GM06990 (cell line): ENCODE measurements around the gene WDR81.

Experiments used
- DNase-seq: peaks from one replicate; pipeline ENCODE4 v3.0.0-alpha.2; 2011; ENCODE audit not compliant: insufficient read length; ENCODE audit errors: extremely low read depth
- H3K27me3 ChIP-seq: replicated peaks from 2 replicates; pipeline ENCODE4 v1.6.0; 2011; ENCODE audit warnings: low read length; ENCODE audit not compliant: control insufficient read depth, insufficient read depth
- H3K36me3 ChIP-seq: 2 replicates; pipeline ENCODE4 v1.5.1; 2011; ENCODE audit warnings: low read length; ENCODE audit not compliant: control insufficient read depth, insufficient read depth
- H3K4me3 ChIP-seq: replicated peaks from 2 replicates; pipeline ENCODE4 v1.5.1; 2011; ENCODE audit warnings: low read depth, mild to moderate bottlenecking, control low read depth, low read length
- TF ChIP-seq, protein P1 (sequence below): IDR thresholded peaks from 2 replicates; pipeline ENCODE4 v1.5.1; 2011; ENCODE audit warnings: low read length, control low read depth, mild to moderate bottlenecking, inconsistent platforms; ENCODE audit not compliant: insufficient read depth, poor library complexity, severe bottlenecking

Gene WDR81

DNA sequence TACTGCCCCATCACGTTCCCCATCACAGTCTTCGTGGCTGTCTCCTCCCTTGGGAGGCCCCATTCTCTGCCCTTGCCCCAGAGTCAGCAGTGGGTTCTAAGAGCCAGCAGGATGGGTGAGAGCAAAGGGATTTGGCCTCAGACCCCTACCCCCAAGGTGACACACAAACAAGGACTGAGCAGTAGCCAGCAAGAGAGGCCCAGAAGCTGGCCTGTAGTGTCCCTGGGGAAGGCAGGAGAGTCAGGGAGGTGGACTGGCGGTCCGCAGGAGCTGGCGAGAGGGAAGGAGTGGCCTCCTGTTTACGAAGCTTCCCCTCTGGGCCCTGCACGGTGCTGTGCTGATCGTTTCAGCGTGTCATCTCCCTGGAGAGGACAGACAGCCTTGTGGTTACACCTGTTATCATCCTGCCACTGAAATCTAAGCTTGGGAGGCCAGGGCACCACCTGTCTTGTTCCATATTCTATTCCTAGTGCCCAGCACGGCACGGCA, 8.4 kb downstream of the WDR81 start:
- DNase-seq, result no peak
- no peak overlapping the region for H3K4me3 ChIP-seq
- no peaks in the 10 kb centered on the region for H3K27me3 ChIP-seq
- TF ChIP-seq, protein P1, sequence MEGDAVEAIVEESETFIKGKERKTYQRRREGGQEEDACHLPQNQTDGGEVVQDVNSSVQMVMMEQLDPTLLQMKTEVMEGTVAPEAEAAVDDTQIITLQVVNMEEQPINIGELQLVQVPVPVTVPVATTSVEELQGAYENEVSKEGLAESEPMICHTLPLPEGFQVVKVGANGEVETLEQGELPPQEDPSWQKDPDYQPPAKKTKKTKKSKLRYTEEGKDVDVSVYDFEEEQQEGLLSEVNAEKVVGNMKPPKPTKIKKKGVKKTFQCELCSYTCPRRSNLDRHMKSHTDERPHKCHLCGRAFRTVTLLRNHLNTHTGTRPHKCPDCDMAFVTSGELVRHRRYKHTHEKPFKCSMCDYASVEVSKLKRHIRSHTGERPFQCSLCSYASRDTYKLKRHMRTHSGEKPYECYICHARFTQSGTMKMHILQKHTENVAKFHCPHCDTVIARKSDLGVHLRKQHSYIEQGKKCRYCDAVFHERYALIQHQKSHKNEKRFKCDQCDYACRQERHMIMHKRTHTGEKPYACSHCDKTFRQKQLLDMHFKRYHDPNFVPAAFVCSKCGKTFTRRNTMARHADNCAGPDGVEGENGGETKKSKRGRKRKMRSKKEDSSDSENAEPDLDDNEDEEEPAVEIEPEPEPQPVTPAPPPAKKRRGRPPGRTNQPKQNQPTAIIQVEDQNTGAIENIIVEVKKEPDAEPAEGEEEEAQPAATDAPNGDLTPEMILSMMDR, result no peak
- H3K36me3 ChIP-seq, result peaks cover 11% of the 10 kb centered on the region

DNA sequence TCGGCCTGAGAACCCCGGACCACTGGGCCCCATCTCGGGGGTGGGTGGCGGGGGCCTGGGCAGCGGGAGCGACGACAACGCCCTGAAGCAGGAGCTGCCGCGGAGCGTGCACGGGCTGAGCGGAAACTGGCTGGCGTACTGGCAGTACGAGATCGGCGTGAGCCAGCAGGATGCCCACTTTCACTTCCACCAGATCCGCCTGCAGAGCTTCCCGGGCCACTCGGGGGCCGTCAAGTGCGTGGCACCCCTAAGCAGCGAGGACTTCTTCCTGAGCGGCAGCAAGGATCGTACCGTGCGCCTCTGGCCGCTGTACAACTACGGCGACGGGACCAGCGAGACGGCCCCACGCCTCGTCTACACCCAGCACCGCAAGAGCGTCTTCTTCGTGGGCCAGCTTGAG, 9.3 kb downstream of the WDR81 start:
- Histone ChIP-seq H3K4me3 (no peak overlapping the region), H3K27me3 (no peaks in the 10 kb centered on the region), H3K36me3 (peaks cover 13% of the 10 kb centered on the region)
- no peak for DNase-seq
- TF ChIP-seq, protein P1, result no peak

DNA sequence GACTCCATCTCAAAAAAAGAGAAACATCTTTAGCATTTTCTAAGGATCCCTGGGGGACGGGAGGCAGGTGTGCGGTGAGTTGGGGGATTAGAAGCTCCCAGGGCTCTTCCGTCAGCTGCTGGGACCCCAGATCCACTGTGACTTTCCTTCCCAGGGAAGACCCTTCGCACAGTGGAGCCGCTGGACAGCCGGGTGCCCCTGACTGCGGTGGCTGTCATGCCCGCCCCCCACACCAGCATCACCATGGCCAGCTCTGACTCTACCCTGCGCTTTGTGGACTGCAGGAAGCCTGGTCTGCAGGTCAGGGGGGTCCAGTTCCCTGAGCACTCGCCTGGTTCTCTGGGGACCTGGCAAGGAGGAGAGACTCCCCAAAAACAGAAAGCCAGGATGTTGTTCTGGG, 10.9 kb downstream of the WDR81 start:
- no peaks in the 10 kb centered on the region for H3K27me3 ChIP-seq
- H3K36me3 ChIP-seq, result peaks cover 13% of the 10 kb centered on the region
- no peak overlapping the region for H3K4me3 ChIP-seq
- TF ChIP-seq, protein P1, result no peak
- DNase-seq, result no peak

DNA sequence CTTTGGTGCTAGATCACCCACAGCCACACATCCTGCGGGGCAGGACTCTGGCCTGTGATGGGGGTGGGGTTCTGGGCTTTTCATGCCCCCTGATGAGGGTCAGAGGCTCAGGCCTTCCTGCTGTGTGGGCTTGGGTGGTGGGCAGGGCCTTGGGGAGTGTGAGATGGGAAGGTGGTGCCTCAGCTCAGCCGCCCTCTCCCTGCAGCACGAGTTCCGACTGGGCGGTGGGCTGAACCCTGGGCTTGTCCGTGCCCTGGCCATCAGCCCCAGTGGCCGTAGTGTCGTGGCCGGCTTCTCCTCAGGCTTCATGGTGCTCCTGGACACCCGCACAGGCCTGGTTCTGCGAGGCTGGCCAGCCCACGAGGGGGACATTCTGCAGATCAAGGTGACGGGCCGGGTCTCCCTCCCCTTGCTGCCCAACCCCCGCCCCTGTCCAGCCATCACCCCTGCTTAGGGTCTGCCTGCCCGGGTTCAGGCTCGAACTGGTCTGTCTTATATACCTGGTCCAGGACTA, 11.4 kb downstream of the WDR81 start:
- TF ChIP-seq, protein P1, result no peak
- DNase-seq, result no peak
- H3K4me3 ChIP-seq, result no peak overlapping the region
- peaks cover 13% of the 10 kb centered on the region for H3K36me3 ChIP-seq
- H3K27me3 ChIP-seq, result no peaks in the 10 kb centered on the region

DNA sequence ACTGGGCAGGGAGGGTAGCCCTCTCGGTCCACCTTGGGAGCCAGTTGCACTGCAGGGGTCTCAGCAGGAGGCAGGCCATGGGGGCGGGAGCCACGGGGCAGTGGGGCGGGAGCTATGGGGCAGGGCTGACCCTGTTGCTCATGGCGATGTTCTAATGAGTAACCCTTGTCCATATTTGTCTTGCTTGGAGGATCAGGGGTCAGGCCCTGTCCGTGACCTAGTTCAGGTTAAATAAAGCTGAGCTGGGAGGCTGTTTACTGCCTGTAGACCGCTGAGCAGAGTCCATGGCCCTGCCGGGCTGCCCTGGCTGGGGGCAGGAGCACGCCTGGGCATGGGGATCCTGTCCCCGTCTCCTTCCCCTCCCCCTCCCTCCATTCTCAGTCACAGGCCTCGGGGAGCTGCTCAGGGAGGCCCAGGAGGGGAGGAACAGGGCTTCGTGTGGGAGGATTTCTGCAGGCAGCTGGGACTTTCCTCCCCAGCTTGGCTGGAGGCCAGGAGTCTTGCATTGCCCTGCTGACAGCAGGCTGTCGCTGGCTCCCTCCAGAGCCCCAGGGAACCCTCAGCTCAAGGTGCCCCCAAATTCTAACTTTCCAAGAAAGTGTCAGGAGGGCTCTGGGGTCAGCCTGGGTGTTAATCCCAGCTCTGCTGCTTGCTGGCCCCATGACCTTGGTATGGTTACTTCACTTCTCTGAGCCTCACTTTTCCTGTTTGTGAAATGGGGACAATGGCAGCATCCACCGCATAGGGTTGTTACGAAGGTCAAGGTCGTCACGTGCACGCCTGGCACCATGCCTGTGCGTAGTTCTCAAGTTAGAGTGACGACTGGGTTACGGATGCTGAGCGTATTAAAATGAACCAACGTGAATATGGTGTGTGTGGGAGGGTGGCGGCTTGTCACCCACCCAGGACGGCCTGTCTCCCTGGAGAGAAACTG, 12.1 kb downstream of the WDR81 start:
- TF ChIP-seq, protein P1, result no peak
- Histone ChIP-seq H3K4me3 (no peak overlapping the region), H3K36me3 (peaks cover 12% of the 10 kb centered on the region), H3K27me3 (no peaks in the 10 kb centered on the region)
- DNase-seq, result no peak
